Liver (tissue), 9 donors: ENCODE measurements around the gene INSM1. TPM values are rescaled to one million over a fixed set of nuclear protein-coding genes. Genes with fewer than 3 reads are reported as not detected.

ENCODE experiments used
- DNase-seq: peaks from one replicate; pipeline ENCODE4 v3.0.0-alpha.2; 2017; ENCODE audit warnings: low spot score
- H3K27ac ChIP-seq, 2 donors: one replicate each; pipeline ENCODE4 v1.7.0; 2013; ENCODE audit warnings: inconsistent platforms in 2 of 2, low read length in 2 of 2, control low read depth in 1 of 2, low read depth in 1 of 2, mild to moderate bottlenecking in 1 of 2
- H3K27me3 ChIP-seq, 4 donors: one replicate each; pipeline versions ENCODE4 v1.6.1 to v1.7.0; 2013; ENCODE audit warnings: low read length in 3 of 4, inconsistent platforms in 1 of 4, mild to moderate bottlenecking in 1 of 4, moderate library complexity in 1 of 4; ENCODE audit not compliant: control insufficient read depth in 4 of 4, insufficient read depth in 4 of 4
- H3K36me3 ChIP-seq, 4 donors: one replicate each; pipeline versions ENCODE4 v1.6.1 to v1.7.0; 2013; ENCODE audit warnings: low read length in 3 of 4, mild to moderate bottlenecking in 3 of 4, low read depth in 1 of 4, moderate library complexity in 1 of 4; ENCODE audit not compliant: control insufficient read depth in 4 of 4, insufficient read depth in 3 of 4
- H3K4me1 ChIP-seq, 4 donors: one replicate each; pipeline versions ENCODE4 v1.6.1 to v1.7.0; 2013; ENCODE audit warnings: low read length in 3 of 4, mild to moderate bottlenecking in 3 of 4, moderate library complexity in 1 of 4; ENCODE audit not compliant: control insufficient read depth in 4 of 4, insufficient read depth in 4 of 4
- H3K4me3 ChIP-seq, 3 donors: one replicate each; pipeline versions ENCODE4 v1.6.1 to v1.7.0; 2013; ENCODE audit warnings: low read length in 3 of 3, control low read depth in 1 of 3, low read depth in 1 of 3, mild to moderate bottlenecking in 1 of 3
- H3K9ac ChIP-seq, 2 donors: one replicate each; pipeline ENCODE4 v1.7.0; 2013; ENCODE audit warnings: low read length in 2 of 2, mild to moderate bottlenecking in 2 of 2, moderate library complexity in 2 of 2, control low read depth in 1 of 2, low read depth in 1 of 2
- H3K9me3 ChIP-seq, 4 donors: one replicate each; pipeline versions ENCODE4 v1.6.1 to v1.7.0; 2013; ENCODE audit warnings: low read length in 3 of 4; ENCODE audit not compliant: control insufficient read depth in 4 of 4
- EGR1 ChIP-seq, 2 donors: IDR thresholded peaks; 2 replicates each; pipeline ENCODE4 v1.6.1; 2016 to 2018; ENCODE audit warnings: antibody characterized with exemption in 2 of 2, low read depth in 2 of 2
- FOXA1 ChIP-seq: IDR thresholded peaks from 2 replicates; pipeline ENCODE4 v1.6.1; 2016; ENCODE audit warnings: antibody characterized with exemption
- FOXA2 ChIP-seq: IDR thresholded peaks from 2 replicates; pipeline ENCODE4 v1.6.1; 2016; ENCODE audit warnings: antibody characterized with exemption
- GABPA ChIP-seq, 2 donors: IDR thresholded peaks in 1 of 2; conservative IDR thresholded peaks in 1 of 2; 2 replicates each; pipeline ENCODE4 v1.6.1; 2016; ENCODE audit warnings: antibody characterized with exemption in 2 of 2, mild to moderate bottlenecking in 1 of 2, moderate library complexity in 1 of 2
- HNF4A ChIP-seq, 2 donors: conservative IDR thresholded peaks; 2 replicates each; pipeline ENCODE4 v1.6.1; 2016; ENCODE audit warnings: antibody characterized with exemption in 2 of 2, mild to moderate bottlenecking in 2 of 2
- HNF4G ChIP-seq: IDR thresholded peaks from 2 replicates; pipeline ENCODE4 v1.6.1; 2016; ENCODE audit warnings: antibody characterized with exemption
- JUND ChIP-seq, 2 donors: IDR thresholded peaks; 2 replicates each; pipeline ENCODE4 v1.6.1; 2016; ENCODE audit warnings: antibody characterized with exemption in 2 of 2
- NR2F2 ChIP-seq: IDR thresholded peaks from 2 replicates; pipeline ENCODE4 v1.6.1; 2016; ENCODE audit warnings: antibody characterized with exemption
- RAD21 ChIP-seq, 2 donors: IDR thresholded peaks; 2 replicates each; pipeline ENCODE4 v1.6.1; 2016; ENCODE audit warnings: antibody characterized with exemption in 2 of 2, mild to moderate bottlenecking in 2 of 2
- RXRA ChIP-seq, 2 donors: IDR thresholded peaks; 2 replicates each; pipeline ENCODE4 v1.6.1; 2017 to 2018; ENCODE audit warnings: antibody characterized with exemption in 2 of 2, mild to moderate bottlenecking in 1 of 2
- SP1 ChIP-seq: IDR thresholded peaks from 2 replicates; pipeline ENCODE4 v1.6.1; 2018; ENCODE audit warnings: antibody characterized with exemption, mild to moderate bottlenecking
- TAF1 ChIP-seq: conservative IDR thresholded peaks from 2 replicates; pipeline ENCODE4 v1.6.1; 2016; ENCODE audit warnings: antibody characterized with exemption, mild to moderate bottlenecking
- YY1 ChIP-seq: IDR thresholded peaks from 2 replicates; pipeline ENCODE4 v1.6.1; 2016; ENCODE audit warnings: antibody characterized with exemption, mild to moderate bottlenecking
- WGBS: extraction: QIAGEN DNeasy Blood & Tissue Kit; methylation state at CpG from one replicate; pipeline ENCODE4 v1.1.7; 2013; 5-methylcytosine and 5-hydroxymethylcytosine counted together
- polyA plus RNA-seq, 2 donors: library from polyadenylated mRNA; stranded (reverse) in 1 of 2; unstranded in 1 of 2; fragments of 200-250 nt in 1 of 2; fragments of >200 nt in 1 of 2; fragmentation: Nextera tagmentation in 1 of 2; extraction: Ambion mirVana in 1 of 2; gene quantifications; one replicate each; pipeline versions ENCODE4 v1.2.1 to v1.2.3, GENCODE V29; 2013 to 2015
- total RNA-seq, 2 donors: library from RNA; depleted of rRNA; stranded (reverse); fragments of >200 nt; gene quantifications; one replicate each; pipeline ENCODE4 v1.2.3, GENCODE V29; 2014
- TF ChIP-seq, protein P1 (sequence below): IDR thresholded peaks from 2 replicates; pipeline ENCODE4 v1.6.1; 2016; ENCODE audit warnings: antibody characterized with exemption
- TF ChIP-seq, protein P2 (sequence below): IDR thresholded peaks from 2 replicates; pipeline ENCODE4 v1.6.1; 2016; ENCODE audit warnings: antibody characterized with exemption
- TF ChIP-seq, protein P3 (sequence below): IDR thresholded peaks from 2 replicates; pipeline ENCODE4 v1.6.1; 2016; ENCODE audit warnings: antibody characterized with exemption, mild to moderate bottlenecking
- TF ChIP-seq, protein P4 (sequence below): IDR thresholded peaks from 2 replicates; pipeline ENCODE4 v1.6.1; 2016; ENCODE audit warnings: antibody characterized with exemption
- TF ChIP-seq, protein P5 (sequence below): fragments of 150-350 bp; IDR thresholded peaks from 2 replicates; pipeline ENCODE4 v1.5.1; 2017; ENCODE audit warnings: improper control_type of control experiment, low read depth, low read length; ENCODE audit not compliant: missing input control
- donor health status: healthy.
- donor health status: healthy.
- donor health status: healthy.
- donor health status: healthy.
- donor health status: healthy.

The INSM1 gene
- total and polyA plus RNA-seq, 4 donors, result not detected

DNA sequence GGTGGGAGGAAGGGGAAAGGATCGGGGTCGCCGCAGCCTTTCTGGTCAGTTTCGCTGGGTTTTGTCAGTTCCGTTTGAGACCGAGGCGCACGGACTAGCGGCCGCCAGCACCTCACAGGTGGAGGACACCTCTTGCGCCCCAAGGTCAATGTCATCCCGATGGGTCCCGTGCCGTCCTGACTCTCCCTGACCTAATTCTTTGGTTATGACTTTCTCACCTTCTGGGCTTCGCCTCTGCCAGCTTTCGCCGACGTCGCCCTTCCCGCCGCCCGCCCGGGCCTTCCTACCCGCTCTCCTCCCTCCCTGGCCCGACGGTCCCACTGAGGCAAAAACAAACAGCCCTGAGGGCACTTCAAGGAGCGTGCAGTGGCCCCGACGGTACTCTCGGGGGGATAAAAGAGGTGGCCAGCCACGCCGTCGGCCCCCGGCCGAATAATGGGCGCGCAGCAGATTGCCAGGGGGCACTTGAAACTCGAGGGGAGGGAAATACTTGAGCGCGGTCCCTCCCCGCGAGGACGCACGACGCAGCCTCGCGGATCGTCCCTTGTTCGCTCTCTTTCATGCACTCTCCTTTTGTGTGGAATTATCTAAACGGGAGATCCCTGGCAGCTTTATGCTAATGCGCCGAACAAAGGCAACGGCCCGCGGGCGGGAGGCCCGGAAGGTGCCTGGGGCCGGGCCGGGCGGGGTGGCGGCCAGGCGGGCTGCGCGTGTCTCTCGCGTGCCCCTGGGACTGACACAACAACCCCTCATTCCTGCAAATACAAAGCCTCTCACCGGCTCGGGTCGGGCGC lies 3.9 kb upstream of the INSM1 start:
- no peak overlapping the region for H3K4me3 ChIP-seq
- H3K36me3 ChIP-seq, result no peaks in the 10 kb centered on the region
- DNase-seq, result no peak
- no peak for TF ChIP-seq EGR1 (IDR thresholded peaks at IDR 0.05; ENCODE audit: low read depth in 2 of 2)
- TF ChIP-seq RXRA (IDR thresholded peaks at IDR 0.05), result no peak
- TF ChIP-seq, protein P1, sequence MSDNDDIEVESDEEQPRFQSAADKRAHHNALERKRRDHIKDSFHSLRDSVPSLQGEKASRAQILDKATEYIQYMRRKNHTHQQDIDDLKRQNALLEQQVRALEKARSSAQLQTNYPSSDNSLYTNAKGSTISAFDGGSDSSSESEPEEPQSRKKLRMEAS, result no peak
- TF ChIP-seq HNF4A (conservative IDR thresholded peaks at IDR 0.05), result no peak
- no peak for TF ChIP-seq NR2F2
- TF ChIP-seq GABPA (IDR thresholded peaks at IDR 0.05 in 1 of 2, conservative IDR thresholded peaks at IDR 0.05 in 1 of 2), result no peak
- TF ChIP-seq YY1, result no peak
- TF ChIP-seq, protein P2, sequence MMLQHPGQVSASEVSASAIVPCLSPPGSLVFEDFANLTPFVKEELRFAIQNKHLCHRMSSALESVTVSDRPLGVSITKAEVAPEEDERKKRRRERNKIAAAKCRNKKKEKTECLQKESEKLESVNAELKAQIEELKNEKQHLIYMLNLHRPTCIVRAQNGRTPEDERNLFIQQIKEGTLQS, result no peak
- TF ChIP-seq HNF4G, result no peak
- no peak for TF ChIP-seq FOXA2
- TF ChIP-seq FOXA1, result no peak
- TF ChIP-seq SP1, result no peak
- TF ChIP-seq, protein P3, sequence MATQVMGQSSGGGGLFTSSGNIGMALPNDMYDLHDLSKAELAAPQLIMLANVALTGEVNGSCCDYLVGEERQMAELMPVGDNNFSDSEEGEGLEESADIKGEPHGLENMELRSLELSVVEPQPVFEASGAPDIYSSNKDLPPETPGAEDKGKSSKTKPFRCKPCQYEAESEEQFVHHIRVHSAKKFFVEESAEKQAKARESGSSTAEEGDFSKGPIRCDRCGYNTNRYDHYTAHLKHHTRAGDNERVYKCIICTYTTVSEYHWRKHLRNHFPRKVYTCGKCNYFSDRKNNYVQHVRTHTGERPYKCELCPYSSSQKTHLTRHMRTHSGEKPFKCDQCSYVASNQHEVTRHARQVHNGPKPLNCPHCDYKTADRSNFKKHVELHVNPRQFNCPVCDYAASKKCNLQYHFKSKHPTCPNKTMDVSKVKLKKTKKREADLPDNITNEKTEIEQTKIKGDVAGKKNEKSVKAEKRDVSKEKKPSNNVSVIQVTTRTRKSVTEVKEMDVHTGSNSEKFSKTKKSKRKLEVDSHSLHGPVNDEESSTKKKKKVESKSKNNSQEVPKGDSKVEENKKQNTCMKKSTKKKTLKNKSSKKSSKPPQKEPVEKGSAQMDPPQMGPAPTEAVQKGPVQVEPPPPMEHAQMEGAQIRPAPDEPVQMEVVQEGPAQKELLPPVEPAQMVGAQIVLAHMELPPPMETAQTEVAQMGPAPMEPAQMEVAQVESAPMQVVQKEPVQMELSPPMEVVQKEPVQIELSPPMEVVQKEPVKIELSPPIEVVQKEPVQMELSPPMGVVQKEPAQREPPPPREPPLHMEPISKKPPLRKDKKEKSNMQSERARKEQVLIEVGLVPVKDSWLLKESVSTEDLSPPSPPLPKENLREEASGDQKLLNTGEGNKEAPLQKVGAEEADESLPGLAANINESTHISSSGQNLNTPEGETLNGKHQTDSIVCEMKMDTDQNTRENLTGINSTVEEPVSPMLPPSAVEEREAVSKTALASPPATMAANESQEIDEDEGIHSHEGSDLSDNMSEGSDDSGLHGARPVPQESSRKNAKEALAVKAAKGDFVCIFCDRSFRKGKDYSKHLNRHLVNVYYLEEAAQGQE, result no peak
- TF ChIP-seq JUND (IDR thresholded peaks at IDR 0.05), result no peak
- TF ChIP-seq, protein P4, sequence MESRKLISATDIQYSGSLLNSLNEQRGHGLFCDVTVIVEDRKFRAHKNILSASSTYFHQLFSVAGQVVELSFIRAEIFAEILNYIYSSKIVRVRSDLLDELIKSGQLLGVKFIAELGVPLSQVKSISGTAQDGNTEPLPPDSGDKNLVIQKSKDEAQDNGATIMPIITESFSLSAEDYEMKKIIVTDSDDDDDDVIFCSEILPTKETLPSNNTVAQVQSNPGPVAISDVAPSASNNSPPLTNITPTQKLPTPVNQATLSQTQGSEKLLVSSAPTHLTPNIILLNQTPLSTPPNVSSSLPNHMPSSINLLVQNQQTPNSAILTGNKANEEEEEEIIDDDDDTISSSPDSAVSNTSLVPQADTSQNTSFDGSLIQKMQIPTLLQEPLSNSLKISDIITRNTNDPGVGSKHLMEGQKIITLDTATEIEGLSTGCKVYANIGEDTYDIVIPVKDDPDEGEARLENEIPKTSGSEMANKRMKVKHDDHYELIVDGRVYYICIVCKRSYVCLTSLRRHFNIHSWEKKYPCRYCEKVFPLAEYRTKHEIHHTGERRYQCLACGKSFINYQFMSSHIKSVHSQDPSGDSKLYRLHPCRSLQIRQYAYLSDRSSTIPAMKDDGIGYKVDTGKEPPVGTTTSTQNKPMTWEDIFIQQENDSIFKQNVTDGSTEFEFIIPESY, result no peak
- TF ChIP-seq, protein P5, sequence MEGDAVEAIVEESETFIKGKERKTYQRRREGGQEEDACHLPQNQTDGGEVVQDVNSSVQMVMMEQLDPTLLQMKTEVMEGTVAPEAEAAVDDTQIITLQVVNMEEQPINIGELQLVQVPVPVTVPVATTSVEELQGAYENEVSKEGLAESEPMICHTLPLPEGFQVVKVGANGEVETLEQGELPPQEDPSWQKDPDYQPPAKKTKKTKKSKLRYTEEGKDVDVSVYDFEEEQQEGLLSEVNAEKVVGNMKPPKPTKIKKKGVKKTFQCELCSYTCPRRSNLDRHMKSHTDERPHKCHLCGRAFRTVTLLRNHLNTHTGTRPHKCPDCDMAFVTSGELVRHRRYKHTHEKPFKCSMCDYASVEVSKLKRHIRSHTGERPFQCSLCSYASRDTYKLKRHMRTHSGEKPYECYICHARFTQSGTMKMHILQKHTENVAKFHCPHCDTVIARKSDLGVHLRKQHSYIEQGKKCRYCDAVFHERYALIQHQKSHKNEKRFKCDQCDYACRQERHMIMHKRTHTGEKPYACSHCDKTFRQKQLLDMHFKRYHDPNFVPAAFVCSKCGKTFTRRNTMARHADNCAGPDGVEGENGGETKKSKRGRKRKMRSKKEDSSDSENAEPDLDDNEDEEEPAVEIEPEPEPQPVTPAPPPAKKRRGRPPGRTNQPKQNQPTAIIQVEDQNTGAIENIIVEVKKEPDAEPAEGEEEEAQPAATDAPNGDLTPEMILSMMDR, result no peak
- no peak for TF ChIP-seq RAD21 (IDR thresholded peaks at IDR 0.05)
- no peak for TF ChIP-seq TAF1
- H3K27me3 ChIP-seq, result peaks cover 0 to 35% (median 17%) of the 10 kb centered on the region in 4 donors
- H3K4me1 ChIP-seq, result peaks cover 17 to 36% (median 22%) of the 10 kb centered on the region in 4 donors
- H3K27ac ChIP-seq, result no peak overlapping the region
- WGBS, result 3% methylated on average over 70 of the region's 70 CpGs
- H3K9ac ChIP-seq, result no peak overlapping the region
- H3K9me3 ChIP-seq, result no peaks in the 10 kb centered on the region
